Renal cortical epithelial cell (primary cell): ENCODE results near the gene OR10P1. TPM values are rescaled to one million over a fixed set of nuclear protein-coding genes. Genes with fewer than 3 reads are reported as not detected.
"Not testable (repeated sequence)": the region's sequence is repeated elsewhere in the genome, so short reads cannot be mapped to it uniquely, and the experiment has no call there.

Source experiments
- DNase-seq: peaks from one replicate; pipeline ENCODE4 v3.0.0-alpha.2; 2011; ENCODE audit warnings: low read depth
- total RNA-seq: library from RNA; depleted of rRNA; stranded (reverse); fragments of >200 nt; gene quantifications from 2 replicates; pipeline ENCODE4 v1.2.3, GENCODE V29; 2014

Gene OR10P1, protein sequence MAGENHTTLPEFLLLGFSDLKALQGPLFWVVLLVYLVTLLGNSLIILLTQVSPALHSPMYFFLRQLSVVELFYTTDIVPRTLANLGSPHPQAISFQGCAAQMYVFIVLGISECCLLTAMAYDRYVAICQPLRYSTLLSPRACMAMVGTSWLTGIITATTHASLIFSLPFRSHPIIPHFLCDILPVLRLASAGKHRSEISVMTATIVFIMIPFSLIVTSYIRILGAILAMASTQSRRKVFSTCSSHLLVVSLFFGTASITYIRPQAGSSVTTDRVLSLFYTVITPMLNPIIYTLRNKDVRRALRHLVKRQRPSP
- total RNA-seq: not detected in 2 replicates

DNA sequence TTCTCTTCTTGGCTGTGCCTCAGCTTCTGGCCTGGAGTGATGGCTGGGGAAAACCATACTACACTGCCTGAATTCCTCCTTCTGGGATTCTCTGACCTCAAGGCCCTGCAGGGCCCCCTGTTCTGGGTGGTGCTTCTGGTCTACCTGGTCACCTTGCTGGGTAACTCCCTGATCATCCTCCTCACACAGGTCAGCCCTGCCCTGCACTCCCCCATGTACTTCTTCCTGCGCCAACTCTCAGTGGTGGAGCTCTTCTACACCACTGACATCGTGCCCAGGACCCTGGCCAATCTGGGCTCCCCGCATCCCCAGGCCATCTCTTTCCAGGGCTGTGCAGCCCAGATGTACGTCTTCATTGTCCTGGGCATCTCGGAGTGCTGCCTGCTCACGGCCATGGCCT lies at the start of gene OR10P1:
Gene OR10P1 (plus strand): TSS at position 40 of the 400 bp plus-strand sequence. CDS start 0 bp downstream, at position 40.
- DNase-seq: no peak

DNA sequence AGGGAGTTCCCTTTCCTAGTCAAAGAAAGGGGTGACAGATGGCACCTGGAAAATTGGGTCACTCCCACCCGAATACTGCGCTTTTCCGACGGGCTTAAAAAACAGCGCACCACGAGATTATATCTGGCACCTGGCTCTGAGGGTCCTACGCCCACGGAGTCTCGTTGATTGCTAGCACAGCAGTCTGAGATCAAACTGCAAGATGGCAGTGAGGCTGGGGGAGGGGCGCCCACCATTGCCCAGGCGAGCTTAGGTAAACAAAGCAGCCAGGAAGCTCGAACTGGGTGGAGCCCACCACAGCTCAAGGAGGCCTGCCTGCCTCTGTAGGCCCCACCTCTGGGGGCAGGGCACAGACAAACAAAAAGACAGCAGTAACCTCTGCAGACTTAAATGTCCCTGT lies 46.5 kb upstream of the OR10P1 start:
- DNase-seq: not testable (repeated sequence)

DNA sequence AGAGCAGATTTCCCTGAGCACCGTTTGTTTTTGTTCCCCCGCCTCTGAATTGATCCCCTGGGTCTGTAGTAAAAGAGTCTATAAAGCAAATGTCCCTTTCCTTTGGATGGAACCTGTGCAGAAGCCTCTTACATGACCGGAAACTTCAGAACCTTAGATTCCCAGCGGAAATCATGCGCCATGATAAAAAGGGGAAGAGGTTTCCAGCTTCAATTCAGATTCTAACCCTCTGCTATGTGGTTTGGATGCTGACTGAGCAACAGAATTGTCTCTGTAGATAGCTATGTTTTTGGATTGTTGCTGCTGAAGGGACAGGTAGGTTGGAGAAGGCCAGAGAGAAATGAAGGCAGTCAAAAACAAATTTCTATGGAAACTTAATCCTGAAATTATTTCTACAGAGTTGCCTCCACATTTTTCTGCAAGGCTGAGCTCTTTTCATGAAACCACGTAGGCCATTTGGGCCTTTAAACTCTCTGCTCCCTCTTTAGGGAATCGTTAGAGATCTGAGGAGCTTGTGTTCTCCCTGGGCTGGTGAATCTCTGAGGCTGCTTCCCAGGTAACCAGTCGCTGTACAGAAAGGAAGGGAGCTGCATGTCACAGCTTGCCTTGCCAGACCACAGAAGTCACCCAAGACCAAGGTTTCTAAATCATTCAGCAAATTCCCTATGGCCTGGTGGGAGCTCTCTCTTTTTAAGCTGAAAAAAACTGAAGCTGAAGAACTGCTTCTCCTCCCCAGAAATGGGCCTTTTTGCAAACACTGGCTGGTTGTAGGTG lies 28.7 kb upstream of the OR10P1 start:
- no peak for DNase-seq

DNA sequence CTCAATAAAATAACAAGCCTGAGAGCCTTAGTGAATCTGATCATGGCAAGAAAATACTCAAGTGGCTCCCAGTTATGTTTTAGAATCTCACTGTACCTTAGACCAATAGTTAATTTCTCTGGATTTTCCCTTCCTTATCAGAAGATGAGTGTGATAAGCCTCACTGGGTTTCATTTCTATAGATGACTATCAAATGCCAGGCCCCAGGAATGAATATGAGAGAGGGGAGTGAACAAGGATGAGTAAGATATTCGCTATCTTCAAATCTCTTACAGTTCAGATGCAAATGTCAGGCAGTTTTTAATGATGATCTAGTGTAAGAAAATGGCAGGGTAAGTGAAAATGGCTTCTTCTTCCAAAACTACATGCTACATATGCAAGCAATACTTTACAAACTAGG lies 26.1 kb upstream of the OR10P1 start:
- DNase-seq: no peak

DNA sequence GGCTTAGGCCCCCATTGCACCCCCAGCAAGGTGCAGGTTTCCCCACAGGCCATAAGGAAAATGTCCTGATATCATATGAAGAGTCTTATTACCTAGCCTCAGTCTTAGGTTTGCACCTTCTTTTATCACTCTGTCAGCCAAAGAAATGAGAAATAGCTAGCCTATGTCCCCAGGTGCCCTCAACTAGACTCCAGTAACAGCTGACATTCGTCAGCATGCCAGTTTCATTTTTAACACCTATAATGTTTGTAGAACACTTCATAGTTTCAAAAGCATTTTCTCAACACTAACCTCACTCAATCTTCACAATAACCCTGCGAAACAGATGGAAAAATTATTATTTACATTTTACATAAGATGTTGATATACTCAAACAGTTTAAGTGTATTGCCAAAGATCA lies 24.0 kb upstream of the OR10P1 start:
- no peak for DNase-seq

DNA sequence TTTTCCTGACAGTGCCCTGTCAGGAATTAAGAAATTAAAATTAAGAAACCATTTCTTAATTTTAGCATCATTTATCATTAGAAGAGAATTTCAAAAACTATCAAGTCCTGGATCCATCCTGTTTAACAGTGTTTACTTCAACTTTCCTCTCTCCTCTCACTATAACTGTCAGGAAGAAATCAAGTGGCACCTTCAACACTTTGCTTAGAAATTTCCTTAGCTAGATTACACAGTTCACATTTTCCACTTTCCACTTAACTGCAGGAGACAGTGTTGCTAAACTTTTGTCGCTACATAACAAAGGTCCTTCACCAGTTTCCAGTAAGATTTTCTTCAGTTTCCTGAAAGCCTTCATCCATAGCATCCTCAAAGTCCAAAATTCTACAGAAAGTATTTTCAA lies 21.9 kb upstream of the OR10P1 start:
- no peak for DNase-seq

DNA sequence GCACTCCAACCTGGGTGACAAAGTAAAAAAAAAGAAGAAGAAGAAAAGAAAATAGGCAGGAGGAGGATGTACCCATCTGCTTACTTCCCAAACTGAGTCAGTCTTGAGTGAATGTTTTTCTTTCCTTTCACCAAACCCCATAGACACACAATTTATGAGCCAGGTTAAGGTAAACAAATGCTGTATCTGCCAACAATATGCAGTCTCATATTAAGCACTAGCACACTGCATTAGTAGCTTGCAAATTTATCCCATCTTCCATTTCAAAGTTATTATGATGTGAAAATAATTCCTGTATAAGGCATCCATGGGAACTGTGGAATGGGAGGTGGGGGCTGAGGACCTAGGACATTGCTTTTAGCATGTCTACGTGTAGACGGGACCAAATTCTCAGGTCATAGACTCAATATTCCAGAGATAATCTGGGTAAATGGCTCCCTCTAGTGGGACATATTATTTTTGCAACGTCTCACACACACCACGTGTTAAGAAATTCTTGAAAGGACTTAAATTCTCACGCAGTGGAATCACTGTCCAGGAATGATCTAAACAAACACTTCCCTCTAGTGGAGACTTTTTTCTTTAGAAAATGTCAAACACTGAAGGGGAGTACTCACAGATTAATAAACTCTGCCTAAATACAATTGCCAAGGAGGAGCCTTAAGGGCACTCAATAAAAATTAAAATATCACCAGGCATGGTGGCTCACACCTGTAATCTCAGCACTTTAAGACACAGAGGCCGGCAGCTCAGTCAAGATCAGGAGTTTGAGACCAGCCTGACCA lies 17.1 kb upstream of the OR10P1 start:
- DNase-seq: peak; percentile 95

DNA sequence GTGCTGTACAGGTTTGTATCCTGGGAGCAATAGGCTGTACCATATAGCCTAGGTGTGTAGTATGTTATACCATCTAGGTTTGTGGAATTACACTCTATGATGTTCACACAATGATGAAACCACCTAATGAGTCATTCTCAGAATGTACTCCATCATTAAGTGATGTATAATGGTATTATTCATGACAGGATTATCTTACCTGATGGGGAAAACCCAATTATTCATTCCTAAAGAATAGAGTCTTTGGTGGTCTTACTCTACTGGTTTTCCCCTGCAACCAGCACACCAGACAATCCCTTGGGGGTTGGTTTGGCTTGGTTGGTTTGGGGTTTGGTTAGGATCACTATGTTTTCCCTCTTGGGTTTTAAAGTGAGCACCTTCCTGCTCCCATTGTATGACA lies 12.6 kb upstream of the OR10P1 start:
- DNase-seq: peak; percentile 30

DNA sequence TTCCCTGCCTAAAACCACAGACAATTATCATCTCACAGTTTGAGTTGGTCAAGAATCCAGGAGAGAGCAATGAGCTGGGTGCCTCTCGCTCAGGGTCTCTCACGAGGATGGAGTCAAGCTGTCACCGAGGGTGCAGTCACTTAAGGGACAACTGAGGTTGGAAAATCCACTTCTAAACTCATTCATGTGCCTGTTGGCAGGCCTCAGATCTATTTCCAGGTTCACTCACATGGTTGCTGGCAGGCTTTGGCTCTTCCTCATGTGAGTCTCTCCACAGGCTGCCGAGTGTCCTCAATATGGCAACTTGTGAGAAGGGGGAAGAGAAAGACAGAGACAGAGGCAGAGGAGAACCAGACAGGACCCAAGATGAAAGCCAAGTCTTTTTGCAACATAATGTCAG lies 10.5 kb upstream of the OR10P1 start:
- DNase-seq: no peak

DNA sequence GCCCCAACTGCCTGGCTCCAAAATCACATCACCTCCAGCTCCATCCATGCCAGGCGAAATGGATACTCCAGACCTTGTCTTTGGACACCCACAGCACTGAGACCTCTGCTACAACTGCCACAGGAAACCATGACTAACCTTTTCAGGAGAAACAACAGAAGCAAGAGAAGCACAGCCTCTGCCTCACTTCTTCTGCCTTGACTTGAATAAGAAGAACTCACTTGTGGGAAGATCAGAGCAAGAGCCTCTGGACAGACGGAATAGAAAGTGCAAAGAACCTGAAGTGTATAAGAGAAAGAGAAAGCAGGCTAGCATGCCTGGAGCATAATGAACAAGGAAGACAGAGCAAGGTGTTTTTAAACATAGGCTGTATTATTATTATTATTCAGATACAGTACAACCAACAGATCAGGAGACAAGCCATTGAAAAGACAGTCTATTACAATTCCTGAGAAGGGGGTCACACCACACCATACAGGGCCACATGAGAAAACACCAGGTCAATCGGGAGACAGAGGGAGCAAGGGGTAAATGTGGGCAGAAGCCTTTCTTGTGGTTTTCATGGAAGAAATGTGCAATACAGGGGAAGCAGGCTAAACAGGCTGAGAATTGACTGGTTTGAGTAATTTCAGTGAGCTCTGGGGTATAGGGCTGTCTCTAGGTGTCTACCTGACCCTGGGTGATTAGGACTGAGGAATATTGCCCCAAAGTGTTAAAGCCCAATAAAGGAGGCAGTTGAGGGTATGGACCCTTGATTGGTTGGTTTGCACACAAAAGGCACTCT lies 7.4 kb upstream of the OR10P1 start:
- DNase-seq: no peak

DNA sequence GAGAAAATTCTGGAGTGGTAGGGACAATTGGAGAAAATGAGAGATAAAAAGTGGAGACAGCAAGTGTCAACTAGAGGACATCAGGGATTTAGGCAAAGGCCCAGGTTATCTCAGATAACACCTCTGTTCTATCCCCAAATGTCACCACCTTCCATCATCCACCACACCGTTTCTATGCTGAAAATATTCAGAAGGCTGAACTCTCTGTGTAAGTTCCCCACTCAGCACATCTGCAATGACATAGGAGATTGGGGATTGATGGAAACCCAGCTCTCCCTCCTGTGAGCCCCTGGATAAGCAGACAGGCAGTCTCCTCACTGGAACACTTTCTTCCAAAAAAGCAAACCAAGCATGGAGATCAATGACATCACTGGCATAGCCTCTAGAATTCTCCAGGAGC lies 5.6 kb upstream of the OR10P1 start:
- no peak for DNase-seq

DNA sequence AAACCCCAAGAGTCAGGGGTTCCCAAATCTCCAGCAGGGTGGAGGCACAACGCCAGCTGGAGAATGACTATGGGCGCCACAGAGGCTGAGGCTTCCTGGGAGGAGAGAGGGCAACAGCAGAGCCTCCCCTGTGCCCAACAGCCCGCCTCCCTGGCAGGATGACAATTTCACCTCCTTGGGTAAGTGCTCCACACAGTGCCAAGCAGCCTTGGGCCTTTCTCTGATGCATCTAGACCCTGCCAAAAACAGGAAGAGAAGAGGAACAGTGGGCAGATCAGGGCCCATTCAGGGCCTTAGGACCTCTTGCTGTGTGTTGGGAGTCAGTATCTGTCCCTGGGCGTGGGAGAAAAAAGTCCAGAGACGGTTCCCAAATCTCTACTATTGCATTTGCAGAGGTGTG lies 5.0 kb upstream of the OR10P1 start:
- no peak for DNase-seq

DNA sequence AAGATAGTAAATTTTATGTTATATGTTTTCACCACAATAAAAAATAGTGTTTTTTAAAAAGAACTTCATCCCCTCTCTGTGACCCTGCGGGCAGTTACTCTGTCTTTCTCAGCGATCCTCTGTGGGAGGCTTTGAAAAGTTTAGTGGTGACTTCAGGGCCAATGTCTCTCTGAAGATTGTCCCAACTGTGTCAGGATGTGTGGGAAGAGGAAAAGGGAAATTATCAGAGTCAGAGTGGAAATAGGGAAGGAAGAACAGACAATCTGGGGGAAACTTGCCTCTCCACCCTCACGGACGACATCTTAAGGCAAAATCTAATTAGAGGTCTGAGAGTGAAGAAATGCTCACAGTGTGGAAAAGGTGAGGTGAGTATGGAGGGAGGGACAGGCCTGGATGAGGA lies 3.5 kb upstream of the OR10P1 start:
- no peak for DNase-seq

DNA sequence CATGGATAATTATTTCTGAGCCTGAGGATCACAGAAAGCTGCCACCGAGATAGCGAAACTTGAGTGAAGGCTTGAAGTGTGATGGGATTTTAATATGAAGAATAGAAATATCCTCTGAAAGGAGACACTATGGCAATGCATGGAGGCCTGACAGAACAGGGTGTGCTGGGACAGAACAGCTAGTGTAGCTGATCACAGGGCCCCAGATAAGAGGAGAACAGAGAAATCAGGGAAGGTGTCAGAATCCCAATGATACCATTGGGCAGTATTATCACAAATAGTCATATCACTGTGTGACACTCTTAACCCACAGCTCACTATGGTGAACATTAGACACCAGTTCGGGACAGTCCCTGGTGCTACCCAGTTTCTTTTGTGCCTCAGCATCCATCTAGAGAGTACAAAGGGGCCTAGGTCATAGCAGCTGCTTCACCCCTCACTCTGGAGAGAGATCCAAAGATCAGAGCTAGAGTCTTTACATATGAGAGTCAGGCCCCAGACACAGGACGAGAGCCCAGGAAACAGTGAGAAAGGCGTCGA lies 506 bp upstream of the OR10P1 start:
- DNase-seq: no peak

DNA sequence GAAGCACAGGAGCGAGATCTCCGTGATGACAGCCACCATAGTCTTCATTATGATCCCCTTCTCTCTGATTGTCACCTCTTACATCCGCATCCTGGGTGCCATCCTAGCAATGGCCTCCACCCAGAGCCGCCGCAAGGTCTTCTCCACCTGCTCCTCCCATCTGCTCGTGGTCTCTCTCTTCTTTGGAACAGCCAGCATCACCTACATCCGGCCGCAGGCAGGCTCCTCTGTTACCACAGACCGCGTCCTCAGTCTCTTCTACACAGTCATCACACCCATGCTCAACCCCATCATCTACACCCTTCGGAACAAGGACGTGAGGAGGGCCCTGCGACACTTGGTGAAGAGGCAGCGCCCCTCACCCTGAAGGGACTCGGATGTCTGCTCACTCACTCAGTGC lies 775 bp downstream of the OR10P1 start:
- DNase-seq: no peak

DNA sequence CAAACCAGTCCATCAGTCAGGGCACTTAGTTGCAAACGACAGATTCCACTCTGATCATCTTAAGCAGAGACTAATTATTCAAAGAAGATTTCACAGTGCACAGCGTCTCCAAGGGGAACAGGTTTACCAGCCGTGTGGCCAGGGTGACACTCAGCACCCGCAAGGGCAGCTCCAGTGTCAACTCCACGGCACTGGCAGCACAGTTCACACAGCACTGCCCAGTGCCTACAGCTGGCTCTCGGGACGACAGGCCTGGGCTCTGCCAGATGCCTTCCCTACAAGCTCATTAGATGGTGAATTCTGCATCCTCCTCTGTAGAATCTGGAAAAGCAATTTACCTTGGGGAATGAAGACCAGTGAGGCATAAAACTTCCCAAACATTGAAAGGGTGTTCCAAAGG lies 4.9 kb downstream of the OR10P1 start:
- no peak for DNase-seq

DNA sequence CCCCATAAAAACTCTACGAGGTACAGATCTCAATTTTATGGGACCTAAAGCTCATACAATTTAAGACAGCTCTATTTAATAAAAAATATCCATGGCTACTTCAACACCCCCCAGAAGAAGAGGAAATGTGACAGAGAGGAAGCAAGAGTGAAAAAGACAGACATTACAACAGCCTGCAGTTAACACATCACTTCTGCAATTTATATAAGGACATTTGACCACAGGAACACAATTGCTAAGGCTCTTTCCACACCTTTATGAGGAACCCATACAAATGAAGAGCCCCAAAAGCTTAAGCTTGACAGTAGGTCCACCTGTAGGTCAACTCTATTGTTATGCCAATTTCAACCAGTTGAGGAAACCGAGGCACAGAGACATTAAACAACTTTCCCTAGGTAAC lies 5.6 kb downstream of the OR10P1 start:
- DNase-seq: no peak

DNA sequence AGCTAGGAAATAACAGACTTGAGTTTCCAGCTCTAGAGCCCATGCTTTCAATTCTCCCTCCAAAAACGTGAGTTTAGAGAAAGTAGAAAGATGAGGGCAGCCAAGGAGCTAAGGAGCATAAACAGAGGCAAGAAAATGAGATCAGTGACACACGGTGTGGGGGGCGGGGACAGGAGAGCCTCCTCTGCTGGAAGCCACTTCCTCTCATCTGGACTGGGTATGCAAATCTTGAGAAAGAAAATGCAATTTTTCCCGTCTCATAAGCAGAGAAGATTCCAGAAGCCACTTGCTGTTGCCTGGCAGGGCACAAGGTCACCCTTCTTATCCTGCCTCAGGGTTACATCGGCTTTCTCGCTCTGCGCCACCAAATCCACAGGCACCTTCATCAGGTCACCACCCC lies 6.0 kb downstream of the OR10P1 start:
- no peak for DNase-seq

DNA sequence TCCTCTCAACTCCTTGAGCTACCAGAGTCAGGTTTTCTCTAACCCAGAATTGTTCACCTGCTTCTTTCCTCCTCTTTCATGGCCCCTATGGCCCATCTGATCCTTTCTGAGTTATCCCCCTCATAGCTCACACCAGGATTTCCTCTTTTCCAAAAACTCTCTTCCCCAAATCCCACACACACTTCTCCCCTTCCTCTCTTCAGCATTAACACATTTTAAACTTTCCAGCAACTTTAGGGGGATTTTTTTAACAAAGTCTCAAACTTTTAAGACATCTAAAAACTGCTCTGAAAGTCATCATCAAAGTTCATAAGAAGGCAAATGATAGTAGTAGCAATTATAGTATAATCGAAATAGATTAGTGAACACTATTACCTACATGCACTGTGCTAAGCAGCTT lies 7.9 kb downstream of the OR10P1 start:
- no peak for DNase-seq

DNA sequence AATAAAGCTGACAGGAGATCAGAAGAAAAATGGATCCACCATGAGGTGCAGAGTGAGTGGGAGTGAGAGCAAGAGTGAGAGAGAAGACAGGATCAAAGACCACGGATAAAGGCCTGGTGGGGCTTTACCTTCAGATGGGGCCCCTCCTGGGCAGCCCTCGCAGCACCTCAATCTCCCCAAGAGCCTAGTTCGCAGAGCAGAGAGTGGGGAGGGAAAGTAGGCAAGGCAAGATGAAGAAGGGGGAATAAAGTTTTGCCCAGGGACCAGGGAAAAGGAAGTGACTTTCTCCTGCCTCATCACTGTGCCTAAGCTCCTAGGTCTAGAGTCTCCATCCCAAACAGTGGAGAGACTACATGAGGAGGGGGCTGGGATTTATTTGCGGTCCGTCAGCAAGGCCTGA lies 10.3 kb downstream of the OR10P1 start:
- DNase-seq: no peak

DNA sequence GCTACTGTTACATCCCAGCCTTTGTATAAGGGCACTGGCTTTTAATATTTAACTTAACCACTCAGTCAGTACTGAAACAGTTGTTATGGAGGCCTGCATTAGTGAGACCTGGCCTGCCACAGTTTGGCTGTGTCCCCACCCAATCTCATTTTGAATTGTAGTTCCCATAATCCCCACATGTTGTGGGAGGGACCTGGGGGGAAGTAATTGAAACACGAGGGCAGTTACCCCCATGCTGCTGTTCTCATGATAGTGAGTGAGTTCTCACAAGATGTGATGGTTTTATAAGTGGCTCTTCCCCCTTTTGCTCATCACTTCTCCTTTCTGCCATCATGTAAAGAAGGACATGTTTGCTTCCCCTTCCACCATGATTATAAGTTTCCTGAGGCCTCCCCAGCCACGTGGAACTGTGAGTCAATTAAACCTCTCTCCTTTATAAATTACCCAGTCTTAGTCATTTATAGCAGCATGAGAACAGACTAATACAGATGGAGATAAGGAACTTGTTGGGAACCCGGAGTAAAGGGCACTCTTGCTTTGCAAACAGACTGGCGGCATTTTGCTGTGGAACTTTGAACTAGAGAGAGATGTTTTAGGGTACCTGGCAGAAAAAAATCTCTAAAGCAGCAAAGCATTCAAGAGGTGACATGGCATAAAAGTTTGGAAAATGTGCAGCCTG lies 14.1 kb downstream of the OR10P1 start:
- peak; percentile 54 for DNase-seq
